ENCODE data around the gene TEAD1.

The TEAD1 gene

DNA sequence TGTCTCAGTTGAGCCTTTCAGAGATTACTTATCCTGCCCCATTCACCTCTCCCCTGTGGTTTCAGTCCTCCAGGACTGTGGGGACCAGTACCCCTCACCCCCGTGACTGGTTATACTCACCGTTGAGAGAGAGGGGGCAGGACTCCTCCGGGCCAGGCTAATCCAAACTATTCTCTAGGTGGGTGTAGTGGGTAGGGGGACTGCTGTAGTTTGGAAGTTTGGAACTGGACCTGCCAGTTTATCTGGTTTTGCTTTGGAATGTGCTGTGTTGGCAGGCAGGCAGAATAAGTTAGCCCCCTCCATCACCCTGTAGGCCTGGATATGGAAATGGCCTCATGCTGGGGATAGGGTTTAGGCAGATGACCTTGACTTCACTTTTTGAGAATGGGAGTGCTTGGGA, 13.5 kb downstream of the TEAD1 start:
- DNase-seq, result no peak

DNA sequence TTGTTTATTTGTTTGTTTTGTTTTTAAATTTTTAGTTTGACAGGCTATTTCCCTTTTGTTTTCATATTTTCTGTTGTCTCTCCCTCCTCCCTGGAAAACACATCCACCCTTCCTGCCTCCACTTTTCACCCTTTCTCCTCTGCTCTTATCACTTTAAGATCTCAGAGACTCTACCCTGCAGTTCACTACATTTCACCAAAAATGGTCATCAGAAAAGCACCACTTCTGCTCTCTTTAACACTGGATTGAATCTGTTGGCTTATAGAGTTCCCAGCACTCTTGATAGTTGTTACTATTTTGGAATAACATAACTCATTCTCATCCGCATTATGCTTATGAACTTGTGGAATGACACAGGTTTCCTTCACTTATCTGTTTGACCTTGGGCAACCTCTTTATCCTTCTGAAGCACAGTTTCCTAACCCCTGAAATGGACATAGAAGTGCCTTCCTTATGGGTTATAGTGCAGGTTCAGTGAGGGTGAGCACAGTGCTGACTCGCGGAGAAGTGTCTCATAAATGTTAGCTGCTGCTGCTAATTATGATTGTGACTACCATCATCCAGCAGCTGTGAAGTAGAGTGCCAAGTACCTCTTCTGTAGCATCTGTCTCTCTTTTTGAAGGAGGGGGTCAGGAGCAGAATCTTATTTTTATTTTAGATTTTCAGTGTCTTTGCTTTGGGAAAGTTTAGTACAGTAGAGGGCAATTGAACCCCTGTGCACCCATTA, 15.0 kb downstream of the TEAD1 start:
- DNase-seq, result no peak

DNA sequence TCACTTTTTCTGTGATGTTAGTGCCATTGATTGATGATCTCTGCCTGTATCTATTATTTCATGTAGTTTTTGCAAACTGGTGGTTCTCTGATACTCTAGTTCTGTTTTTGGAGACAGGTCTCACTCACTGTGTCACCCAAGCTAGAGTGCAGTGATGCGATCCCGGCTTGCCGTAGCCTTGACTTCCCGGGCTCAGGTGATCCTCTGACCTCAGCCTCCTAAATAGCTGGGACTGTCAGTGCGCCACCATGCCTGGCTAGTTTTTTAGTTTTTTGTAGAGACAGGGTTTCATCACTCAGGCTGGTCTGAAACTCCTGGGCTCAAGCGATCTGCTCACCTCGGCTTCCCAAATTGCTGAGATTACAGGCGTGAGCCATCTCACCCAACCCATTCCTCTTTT, 16.4 kb downstream of the TEAD1 start:
- no peak for DNase-seq

DNA sequence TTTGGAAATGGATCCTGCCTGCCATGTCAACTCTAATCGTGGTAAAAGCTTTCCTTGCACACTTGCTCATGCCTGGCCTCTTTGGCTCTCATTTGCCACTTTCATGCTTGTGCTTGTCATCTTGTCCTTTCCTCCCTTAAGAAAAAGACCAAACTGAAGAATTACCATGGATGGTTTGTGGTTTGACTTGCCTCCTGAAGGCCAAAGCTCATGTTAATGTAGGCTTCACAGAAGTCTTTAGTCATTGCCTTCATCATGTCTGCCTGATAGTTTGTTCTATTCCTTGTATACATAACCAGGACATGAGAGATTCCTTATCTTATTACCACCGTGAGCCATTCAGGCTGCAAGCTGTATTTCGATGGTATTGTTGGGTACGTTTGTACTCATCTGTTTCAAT, 17.3 kb downstream of the TEAD1 start:
- no peak for DNase-seq

DNA sequence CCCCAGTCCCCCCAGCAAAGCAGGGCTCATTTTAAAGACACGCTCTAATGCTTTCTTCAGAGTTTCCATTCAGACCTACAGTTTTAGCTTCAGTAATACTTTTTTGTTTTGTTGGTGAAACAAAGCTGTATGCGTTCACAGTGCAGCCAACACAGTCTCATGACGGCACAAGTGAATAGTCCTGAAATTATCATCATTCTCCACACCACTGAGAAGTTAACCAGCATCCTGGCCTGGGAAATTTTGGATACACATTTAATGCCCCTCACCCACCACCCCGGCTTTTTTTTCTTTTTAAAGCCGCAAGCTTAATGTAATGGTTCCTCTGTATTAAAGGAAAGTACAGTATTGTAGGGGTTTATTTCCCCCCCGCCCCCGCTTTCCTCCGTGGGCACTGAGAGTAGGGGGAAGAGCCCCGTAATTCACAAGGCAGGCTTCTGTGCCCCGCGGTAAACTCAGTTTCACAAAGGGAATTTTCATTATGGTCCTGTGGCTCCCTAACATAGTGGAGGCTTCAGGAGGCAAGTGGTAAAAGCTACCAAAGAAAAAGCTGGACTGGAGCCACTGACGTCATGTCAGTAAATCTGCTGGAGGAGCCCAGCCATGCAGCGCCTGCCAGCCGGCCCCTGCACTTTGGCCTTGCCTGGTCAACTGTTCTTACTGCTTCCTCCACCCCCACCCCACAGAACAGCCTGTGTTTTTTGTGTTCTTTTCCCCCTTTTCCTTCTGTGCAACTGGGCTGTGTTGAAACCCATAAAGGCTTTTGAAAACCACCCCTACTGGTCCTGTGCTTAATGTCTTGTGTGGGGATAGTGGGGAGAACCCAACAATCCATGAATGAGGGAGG, 18.2 kb downstream of the TEAD1 start:
- peak; percentile 26 to 75 for DNase-seq

DNA sequence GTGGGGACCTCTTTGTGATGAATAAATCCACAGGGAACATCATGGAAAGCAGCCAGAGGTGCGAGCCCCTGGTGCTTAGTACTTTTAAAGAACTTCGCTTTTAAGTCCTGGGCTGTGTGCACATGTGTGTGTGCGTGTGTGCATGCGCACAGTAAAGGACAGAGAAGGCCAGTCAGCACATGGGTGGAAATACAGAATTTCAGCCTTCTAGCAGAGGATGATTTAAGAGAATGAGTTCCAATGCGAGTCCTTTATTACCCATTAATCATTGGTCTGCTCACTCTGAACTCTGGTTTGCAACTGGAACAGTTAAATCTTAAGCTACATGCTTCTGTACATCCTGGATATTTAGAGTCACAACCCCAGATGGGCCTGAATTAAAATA, 18.9 kb downstream of the TEAD1 start:
- DNase-seq, result no peak

DNA sequence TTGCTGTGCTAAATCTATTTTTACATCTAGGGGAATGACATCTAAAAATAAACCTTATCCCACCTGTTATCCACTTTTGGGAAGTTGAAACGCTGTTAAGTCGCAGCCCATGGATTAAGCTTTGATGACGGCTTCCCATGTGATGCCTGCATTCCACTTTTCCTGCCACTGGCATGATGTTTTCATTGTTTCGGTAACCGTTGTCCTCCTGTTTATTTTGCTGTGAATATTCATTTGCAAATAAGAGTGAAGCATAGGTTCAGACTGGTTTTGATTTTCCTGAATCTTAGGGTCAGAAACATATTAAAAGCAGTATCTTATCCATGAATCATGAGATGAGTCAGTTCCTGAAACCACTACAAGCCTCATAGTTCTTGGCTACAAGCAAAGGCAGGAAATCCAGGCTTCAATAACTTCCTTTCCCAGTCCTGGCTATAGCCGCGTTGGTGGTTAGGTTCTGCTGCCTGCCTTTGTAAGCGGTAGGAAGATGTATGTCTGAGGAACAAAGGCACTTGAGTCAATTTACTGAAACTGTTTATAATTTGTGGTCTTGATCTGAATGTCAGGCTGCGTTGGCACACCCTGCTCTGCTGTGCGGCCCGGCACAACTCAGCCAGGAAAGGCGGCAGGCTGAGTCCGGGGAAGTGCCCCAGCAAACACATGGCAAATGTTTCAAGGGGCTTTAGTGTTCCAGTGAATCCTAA, 19.4 kb downstream of the TEAD1 start:
- DNase-seq, result peak; percentile 8 to 58

DNA sequence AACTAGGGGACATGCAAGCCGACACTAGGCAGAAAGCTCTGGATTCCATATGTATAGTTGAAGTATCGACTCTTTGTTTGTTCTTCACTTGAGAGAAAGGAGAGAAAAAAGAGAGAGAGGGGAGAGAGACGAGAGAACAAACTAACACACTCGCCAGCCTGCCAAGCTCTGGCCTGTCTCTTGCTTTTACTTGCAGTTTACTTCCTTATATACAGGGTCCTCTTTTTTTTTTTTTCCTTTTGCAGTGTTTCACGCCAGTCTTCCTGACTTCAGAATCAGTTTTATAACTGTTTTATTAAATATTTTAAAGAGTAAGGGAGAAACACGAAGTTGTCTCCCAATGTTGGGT, 19.9 kb downstream of the TEAD1 start:
- DNase-seq, result no peak

DNA sequence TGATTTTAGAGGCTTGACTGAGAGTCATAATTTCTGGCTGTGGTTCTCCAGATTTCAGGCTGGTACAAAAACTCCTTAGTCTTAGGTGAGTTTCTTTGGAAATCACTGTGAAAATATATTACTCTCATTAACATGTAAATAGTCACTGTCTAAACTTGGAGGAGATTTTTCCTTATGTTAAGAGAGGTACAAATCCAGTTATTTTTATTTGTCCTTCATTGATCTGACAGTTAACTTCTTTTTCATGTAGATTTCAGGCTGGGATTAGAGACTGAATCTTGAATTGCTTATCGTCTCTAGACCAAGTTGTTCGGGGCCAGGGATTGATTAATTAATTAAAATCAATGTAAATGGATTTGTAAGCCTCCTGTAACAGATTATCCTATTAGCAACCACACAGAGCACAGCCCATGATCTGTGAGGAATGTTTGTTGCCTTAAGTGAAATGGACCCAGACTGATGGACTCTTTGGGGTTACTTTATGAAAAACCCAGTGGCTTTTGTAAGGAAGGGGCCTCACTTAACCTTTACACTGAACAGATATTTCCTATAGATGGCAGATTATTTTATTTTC, 21.1 kb downstream of the TEAD1 start:
- DNase-seq, result no peak

DNA sequence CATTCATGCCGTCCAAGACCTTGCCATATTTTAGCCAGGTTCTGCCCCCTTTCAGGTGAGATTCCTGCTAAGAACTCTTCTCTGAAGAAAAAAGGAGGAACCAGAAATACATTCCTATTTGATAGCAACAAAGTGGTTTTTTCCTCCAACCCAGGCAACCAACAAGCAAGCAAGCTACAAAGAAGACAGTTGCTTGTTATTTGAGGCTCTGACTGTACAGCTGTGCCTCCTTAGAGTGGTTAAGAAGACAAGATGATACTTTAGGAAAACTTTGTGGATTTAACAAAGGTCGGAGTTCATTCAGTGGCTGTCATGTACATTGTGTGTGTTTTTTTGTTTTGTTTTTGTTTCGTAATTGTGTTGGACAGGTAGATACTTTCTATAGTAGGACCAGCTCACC, 21.7 kb downstream of the TEAD1 start:
- no peak for DNase-seq

DNA sequence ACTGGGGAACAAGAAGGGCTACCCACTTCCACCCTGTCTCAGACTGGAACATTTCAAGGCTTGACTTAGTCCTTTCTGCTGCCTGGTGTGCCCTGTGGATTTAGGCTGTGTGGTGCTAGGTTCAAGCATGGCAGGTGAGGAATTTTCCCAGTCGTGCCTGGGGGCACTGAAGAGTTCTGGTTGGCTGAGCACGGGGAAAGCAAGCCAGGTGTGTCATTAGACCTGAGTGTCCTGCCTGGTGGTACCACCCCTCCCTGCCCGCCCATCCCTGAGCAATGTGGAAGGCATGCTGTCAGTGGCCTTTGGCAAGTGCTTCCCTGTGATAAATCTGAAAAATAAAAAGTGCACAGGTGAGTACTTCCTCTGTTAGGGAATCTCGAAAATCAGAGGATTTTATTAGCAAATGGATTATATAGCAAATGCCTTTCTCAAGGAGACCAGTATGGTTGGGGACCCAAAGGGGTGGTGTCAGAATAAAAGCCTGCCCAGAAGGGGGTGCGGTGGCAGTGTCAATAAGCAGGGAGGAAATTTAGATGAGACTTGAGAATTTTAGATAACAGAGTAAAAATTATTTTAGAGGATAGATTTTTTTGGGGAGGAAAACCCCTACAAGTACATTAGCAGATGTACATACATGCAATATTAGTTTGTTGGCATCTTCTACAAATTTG, 22.8 kb downstream of the TEAD1 start:
- DNase-seq, result no peak

DNA sequence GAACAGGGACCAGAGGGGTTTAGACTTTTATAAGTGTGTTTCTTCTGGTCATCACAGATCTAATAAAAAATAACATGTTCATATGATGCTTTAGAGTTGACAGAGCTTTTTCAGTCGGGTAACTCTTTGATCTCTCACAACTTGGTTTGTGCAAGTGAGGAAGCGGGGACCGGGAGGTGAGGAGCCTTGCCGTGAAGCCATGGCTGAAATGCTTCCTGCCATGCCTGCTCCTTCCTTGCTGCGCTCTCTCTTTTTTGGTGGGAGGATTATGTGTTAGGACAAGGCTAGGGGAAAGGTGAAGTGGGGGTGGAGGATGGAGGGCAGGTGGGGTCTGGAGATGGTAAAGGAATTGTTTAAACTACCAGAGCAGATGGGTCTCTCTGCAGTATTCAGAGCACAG, 23.8 kb downstream of the TEAD1 start:
- DNase-seq, result no peak

DNA sequence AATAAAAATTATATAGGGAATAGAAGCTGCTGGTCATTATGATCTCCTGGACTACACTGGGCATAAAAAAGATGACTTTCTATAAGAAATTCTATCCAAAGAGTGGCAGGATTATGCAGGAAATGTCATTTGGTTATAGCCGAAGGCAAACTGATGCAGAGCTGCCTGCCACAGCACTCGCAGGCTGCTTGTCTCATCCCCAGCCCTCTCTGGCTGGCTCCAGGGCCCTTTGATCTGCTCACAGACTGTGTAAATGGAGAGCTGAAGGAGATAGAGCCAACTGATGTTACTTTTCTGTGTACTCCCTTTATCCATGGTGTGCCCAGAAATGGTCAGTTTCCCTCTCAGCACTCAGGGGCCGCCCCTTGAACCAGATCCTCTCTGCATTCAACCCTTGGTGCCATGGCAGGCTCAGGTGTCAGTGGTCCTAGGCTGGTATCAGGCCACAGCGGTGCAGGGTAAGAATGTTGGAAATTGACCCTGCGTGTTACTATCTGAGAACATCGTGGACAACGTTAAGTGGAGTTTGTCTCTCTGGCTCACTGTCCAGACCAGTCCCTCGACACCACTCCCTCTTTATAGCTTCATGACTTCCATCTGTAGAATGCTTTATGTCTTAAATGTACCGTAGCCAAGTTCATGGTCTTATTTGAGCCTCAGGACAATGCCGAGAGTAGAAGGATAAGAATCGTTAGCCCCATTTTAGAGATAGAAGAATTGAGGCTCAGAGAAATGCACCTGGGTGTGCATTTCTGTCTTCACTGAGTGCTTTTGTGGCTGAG, 27.8 kb downstream of the TEAD1 start:
- no peak for DNase-seq

DNA sequence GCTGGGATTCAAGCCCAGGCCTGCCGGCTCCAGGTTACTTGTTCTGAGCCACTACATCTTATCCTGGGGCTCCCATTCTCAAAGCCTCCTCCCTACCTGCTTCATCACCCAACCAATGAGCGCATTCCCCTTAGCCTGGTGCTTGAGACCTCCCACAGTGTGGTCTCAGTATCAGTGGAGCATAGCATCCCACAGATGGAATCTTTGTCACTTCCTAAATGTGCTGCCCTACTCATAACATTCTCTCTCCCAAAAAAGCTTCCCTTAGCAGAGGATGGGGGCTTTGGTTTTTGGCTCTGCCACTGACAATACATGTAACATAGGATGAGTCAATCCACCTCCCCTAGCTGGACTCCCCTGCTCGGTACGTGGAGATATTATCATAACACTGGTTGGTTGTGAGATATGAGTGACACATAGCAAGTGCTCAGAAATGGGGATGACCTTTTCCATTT, 28.8 kb downstream of the TEAD1 start:
- DNase-seq, result no peak

DNA sequence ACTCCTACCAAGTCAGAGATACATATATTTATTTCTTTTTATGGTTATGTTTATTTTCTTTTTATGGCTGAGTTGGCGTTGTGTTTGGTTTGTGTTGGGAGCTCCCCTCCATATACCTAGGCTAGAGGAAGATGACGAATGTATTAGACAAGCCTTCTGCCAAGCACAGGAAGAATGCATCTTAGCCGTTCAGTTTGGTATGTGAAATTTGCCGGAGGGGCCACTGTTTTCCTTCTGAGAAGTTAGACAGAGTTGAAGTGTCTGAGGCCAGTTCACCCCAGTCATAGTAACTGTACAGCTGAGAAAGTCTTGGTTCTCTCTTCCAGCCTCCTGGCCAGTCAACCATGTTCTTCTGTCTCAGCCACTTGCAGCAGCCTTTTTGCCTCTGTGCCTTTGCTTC, 29.8 kb downstream of the TEAD1 start:
- DNase-seq, result no peak

DNA sequence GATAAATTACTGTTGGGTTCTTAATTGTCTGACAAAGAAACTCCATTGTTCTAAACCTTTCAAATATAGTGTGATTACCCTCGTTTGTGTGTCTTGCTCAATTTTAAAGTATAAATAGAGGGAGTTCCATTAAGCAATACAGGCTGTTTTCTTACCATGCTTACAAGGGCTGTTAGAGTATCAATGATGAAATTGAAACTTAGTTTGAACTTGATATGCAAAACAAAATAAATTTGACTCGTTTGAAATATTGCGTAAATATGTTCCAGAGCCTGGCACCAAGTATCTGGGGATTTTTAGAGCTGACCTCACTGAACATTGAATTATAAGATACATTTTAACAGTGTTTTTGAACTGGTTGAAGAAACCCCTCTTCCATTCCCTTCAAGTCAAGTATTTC, 31.7 kb downstream of the TEAD1 start:
- no peak for DNase-seq

DNA sequence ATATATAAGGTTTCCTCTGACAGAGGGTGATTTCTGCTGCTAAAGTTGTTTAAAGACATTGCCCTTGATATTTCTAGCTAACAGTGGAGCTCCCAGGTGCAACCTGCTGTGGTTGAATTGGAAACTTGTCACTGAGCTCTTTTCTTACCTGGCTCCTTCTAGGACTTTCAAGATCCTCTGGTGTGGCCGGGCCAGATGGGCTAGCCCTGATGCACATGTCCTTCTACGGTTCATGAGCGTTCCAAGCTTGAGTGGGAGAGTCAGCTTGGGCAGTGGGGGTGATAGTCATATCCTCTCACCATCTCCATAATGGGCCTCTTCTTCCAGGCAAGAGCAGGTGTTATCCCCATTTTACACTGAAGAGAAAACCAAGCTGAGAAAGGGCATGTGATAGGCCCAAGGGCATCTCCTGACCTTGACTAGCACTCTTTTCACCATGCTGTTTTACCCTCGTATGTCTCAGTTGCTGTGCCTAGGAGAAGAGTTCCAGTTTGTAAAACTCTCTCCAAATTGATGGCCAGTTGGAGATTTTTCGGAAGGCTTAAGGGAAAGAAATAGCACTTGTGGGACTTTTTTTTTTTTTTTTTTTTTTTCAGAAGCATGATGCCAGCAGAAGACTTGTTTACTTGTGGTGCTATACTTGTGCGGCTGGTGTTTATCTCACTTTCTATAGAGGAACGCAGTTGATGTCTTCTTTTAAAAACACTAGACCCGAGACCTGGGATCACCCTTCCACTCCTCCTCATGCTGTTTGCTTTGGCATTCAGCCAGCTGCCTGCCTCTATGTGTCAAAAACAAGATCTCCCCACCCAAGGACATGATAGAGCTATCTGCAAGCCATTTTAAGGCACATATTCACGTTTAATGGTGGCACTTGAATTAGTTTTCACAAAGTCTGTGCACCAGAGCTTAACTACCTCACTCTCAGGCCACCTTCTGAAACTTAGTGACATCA, 32.6 kb downstream of the TEAD1 start:
- DNase-seq, result no peak

DNA sequence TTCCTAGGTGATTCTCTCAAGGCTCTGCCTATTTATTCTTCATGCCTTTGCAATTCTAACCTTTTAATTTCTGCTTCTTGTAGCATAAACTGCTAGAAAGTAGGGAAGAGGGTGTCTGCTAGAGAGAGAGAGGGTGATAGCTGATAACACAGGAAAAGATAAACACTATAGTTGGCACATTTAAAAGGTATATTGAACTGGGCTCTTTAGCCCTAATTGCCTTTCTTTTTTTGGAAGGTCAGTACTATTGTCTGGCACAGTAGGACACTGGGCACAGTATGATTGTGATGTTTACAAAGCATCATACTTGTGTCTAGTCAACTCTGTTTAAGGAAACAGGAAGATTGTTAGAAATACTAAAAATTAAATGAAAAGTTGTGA, 33.3 kb downstream of the TEAD1 start:
- DNase-seq, result no peak

DNA sequence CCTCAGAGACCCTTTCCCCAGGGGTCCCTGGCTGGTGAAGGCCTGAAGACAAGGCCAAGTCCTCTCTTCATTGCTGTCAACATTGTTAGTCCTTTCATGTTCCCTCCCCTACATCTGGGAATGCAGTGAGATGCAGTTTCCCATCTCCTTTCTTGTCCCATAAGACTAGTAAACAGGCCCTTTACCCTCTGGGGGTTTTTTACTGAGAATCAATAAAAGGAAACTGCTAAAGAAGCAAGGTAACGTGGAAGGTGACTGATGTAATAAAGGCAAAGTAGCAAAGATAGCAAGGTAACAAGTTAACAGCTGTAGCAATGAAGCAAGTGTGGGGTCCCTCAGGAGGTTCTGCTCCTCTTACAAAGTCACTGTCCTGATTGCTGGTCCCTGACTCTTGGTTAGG, 37.3 kb downstream of the TEAD1 start:
- DNase-seq, result no peak

DNA sequence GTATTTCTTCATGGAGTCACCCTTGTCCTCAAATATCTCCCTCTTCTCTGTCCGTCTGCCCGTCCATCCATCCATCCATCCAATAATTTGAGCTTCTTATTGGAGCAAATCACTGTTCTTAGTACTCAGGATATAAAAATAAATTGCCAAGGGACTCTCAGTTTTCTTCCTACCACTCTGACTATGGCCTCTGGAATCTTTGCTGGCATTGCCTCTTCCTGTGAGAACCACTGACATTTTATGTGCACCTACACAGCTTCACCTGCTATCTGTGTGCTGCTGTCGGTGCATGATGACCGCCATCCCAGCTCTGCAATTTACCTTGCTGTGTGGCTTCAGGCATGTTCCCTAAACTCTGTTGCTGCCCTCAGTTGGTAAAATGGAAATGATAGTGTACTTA, 37.9 kb downstream of the TEAD1 start:
- no peak for DNase-seq

DNA sequence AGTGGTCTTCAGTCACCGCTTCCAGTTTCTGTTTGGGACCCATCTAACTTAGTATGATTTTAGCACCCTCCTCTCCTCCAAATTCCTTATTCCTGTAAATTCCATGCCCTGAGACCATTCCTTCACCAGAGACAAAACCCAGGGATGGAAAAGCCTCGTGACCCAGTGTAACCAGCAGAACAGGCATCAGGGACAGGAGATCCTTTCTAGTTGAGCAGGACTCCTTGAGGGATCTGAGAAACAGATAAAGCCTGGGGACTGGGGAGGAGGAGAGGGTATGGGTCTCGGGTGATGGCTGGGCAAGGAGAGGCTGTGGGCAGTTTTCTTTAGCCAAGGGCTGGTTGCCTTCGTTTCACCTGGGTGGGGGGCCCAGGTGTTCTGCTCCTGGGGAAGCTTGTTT, 40.9 kb downstream of the TEAD1 start:
- DNase-seq, result no peak

Measured in hippocampal formation (tissue), 2 donors.